SK-N-SH (cell line): Measurements from ENCODE around the gene MAP3K13. TPM values are rescaled to one million over a fixed set of nuclear protein-coding genes. Genes with fewer than 3 reads are reported as not detected.

Experiments used
- CTCF ChIA-PET: fragments of 300-600, 350-600 bp; formaldehyde crosslinking; extraction: SDS; loops from one replicate; lab custom pipeline; 2021; lab: Yijun Ruan, JAX
- POLR2A ChIA-PET: fragments of 350-600 bp; sonication (Branson Sonifier 250); formaldehyde crosslinking; extraction: SDS; loops from one replicate; lab custom pipeline; 2020; ENCODE audit warnings: antibody characterized with exemption, inconsistent platforms; lab: Yijun Ruan, JAX
- DNase-seq: peaks from one replicate; pipeline ENCODE4 v3.0.0; 2012
- H2AFZ ChIP-seq: fragments of 200-600 bp; sonication (generic); 2 replicates; pipeline ENCODE4 v1.8.1; 2016; ENCODE audit warnings: antibody characterized with exemption, mild to moderate bottlenecking, low read depth
- H3F3A ChIP-seq: fragments of 200-600 bp; sonication (generic); replicated peaks from 2 replicates; pipeline ENCODE3; 2016; ENCODE audit warnings: antibody characterized with exemption, mild to moderate bottlenecking; ENCODE audit not compliant: insufficient read depth
- H3K27ac ChIP-seq, 2 experiments: fragments of 200-500 bp in 1 of 2; fragments of 200-600 bp in 1 of 2; sonication (Bioruptor generic) in 1 of 2; sonication (generic), shearing (Covaris generic) in 1 of 2; 2 replicates each; pipeline versions ENCODE4 v1.5.1 to v1.6.1; 2014 to 2016; ENCODE audit warnings: low read depth in 2 of 2, inconsistent platforms in 1 of 2, low read length in 1 of 2, mild to moderate bottlenecking in 1 of 2, mixed read lengths in 1 of 2
- H3K27me3 ChIP-seq: fragments of 200-600 bp; sonication (generic), shearing (Covaris generic); 2 replicates; pipeline ENCODE4 v1.6.1; 2016; ENCODE audit warnings: mixed run types; ENCODE audit not compliant: insufficient read depth
- H3K36me3 ChIP-seq, 2 experiments: fragments of 200-500 bp in 1 of 2; fragments of 200-600 bp in 1 of 2; sonication (Bioruptor generic) in 1 of 2; sonication (generic) in 1 of 2; replicated peaks in 1 of 2; 2 replicates each; pipeline versions ENCODE3 to v1.5.1; 2014 to 2016; ENCODE audit warnings: low read length in 1 of 2, mild to moderate bottlenecking in 1 of 2; ENCODE audit not compliant: insufficient read depth in 2 of 2, control insufficient read depth in 1 of 2
- H3K4me1 ChIP-seq, 2 experiments: fragments of 200-500 bp in 1 of 2; fragments of 200-600 bp in 1 of 2; sonication (Bioruptor generic) in 1 of 2; sonication (generic), shearing (Covaris generic) in 1 of 2; 2 replicates each; pipeline versions ENCODE4 v1.5.1 to v1.6.1; 2014 to 2016; ENCODE audit warnings: low read depth in 1 of 2, low read length in 1 of 2, mixed run types in 1 of 2; ENCODE audit not compliant: insufficient read depth in 2 of 2, control insufficient read depth in 1 of 2
- H3K4me2 ChIP-seq: fragments of 200-600 bp; sonication (generic), shearing (Covaris generic); 2 replicates; pipeline ENCODE4 v1.6.1; 2017; ENCODE audit warnings: mixed run types
- H3K4me3 ChIP-seq, 2 experiments: fragments of 200-500 bp in 1 of 2; fragments of 200-600 bp in 1 of 2; sonication (Bioruptor generic) in 1 of 2; sonication (generic), shearing (Covaris generic) in 1 of 2; 2 replicates each; pipeline versions ENCODE4 v1.5.1 to v1.8.1; 2014 to 2016; ENCODE audit warnings: low read depth in 2 of 2, inconsistent platforms in 1 of 2, low read length in 1 of 2, mild to moderate bottlenecking in 1 of 2, mixed read lengths in 1 of 2, moderate library complexity in 1 of 2
- H3K79me2 ChIP-seq: fragments of 200-600 bp; sonication (generic); 2 replicates; pipeline ENCODE4 v1.8.1; 2017; ENCODE audit warnings: mild to moderate bottlenecking; ENCODE audit not compliant: insufficient read depth
- H3K9ac ChIP-seq: fragments of 200-600 bp; sonication (generic); 2 replicates; pipeline ENCODE4 v1.6.1; 2017; ENCODE audit warnings: mixed run types
- H3K9me2 ChIP-seq: fragments of 200-600 bp; sonication (generic); 2 replicates; pipeline ENCODE4 v1.6.1; 2017; ENCODE audit warnings: mixed run types
- H3K9me3 ChIP-seq: fragments of 200-600 bp; sonication (generic); 2 replicates; pipeline ENCODE4 v1.6.1; 2017; ENCODE audit warnings: mixed run types, mild to moderate bottlenecking, moderate library complexity
- H4K20me1 ChIP-seq: fragments of 200-600 bp; sonication (generic); 2 replicates; pipeline ENCODE4 v1.6.1; 2017; ENCODE audit warnings: mild to moderate bottlenecking, mixed run types; ENCODE audit not compliant: insufficient read depth
- ELF1 ChIP-seq: IDR thresholded peaks from 2 replicates; pipeline ENCODE4 v1.4.0; 2012
- EP300 ChIP-seq, 2 experiments: IDR thresholded peaks; 2 replicates each; pipeline versions ENCODE4 v1.4.0 to v1.6.1; 2012; ENCODE audit warnings: borderline replicate concordance in 1 of 2, low read depth in 1 of 2, low read length in 1 of 2
- EZH2phosphoT487 ChIP-seq: fragments of 200-600 bp; sonication (generic); IDR thresholded peaks from 2 replicates; pipeline ENCODE4 v1.6.1; 2017; ENCODE audit warnings: low read depth, mixed run types, mild to moderate bottlenecking, antibody characterized with exemption, moderate library complexity, borderline replicate concordance
- FOXJ3 ChIP-seq: sonication (generic); formaldehyde crosslinking; IDR thresholded peaks from 2 replicates; pipeline ENCODE4 v1.5.1; 2020; ENCODE audit warnings: mild to moderate bottlenecking, missing genetic modification reagents
- FOXM1 ChIP-seq: IDR thresholded peaks from 2 replicates; pipeline ENCODE4 v1.4.0; 2012; ENCODE audit warnings: low read depth, mild to moderate bottlenecking
- GATA2 ChIP-seq: sonication (generic); formaldehyde crosslinking; IDR thresholded peaks from 2 replicates; pipeline ENCODE4 v1.5.0; 2020; ENCODE audit warnings: mild to moderate bottlenecking, missing genetic modification reagents
- IRF3 ChIP-seq: fragments of 150-350 bp; IDR thresholded peaks from 2 replicates; pipeline ENCODE4 v1.6.1; 2016; ENCODE audit warnings: mild to moderate bottlenecking, low read depth, low read length
- JUND ChIP-seq: IDR thresholded peaks from 2 replicates; pipeline ENCODE4 v1.4.0; 2012
- NFIC ChIP-seq: IDR thresholded peaks from 2 replicates; pipeline ENCODE4 v1.4.0; 2012; ENCODE audit warnings: borderline replicate concordance
- RAD21 ChIP-seq: IDR thresholded peaks from 2 replicates; pipeline ENCODE4 v1.6.1; 2012; ENCODE audit warnings: mild to moderate bottlenecking, low read length
- RCOR1 ChIP-seq: fragments of 150-350 bp; IDR thresholded peaks from 2 replicates; pipeline ENCODE4 v1.6.1; 2017; ENCODE audit warnings: antibody characterized with exemption, low read length
- RFX5 ChIP-seq: IDR thresholded peaks from 2 replicates; pipeline ENCODE4 v1.6.1; 2012; ENCODE audit warnings: mild to moderate bottlenecking, improper control_type of control experiment, low read length
- RXRA ChIP-seq: IDR thresholded peaks from 2 replicates; pipeline ENCODE4 v1.4.0; 2012; ENCODE audit warnings: low read depth, mild to moderate bottlenecking, borderline replicate concordance
- SMC3 ChIP-seq: IDR thresholded peaks from 2 replicates; pipeline ENCODE4 v1.6.1; 2012; ENCODE audit warnings: low read depth, low read length, improper control_type of control experiment
- TAF1 ChIP-seq: IDR thresholded peaks from 2 replicates; pipeline ENCODE4 v1.6.1; 2012; ENCODE audit warnings: low read depth, mild to moderate bottlenecking, low read length, moderate library complexity, borderline replicate concordance
- TEAD4 ChIP-seq: IDR thresholded peaks from 2 replicates; pipeline ENCODE4 v1.4.0; 2012; ENCODE audit warnings: mild to moderate bottlenecking, borderline replicate concordance; ENCODE audit not compliant: insufficient read depth
- USF1 ChIP-seq: IDR thresholded peaks from 2 replicates; pipeline ENCODE4 v1.4.0; 2012; ENCODE audit warnings: low read depth, borderline replicate concordance
- ZBTB33 ChIP-seq: IDR thresholded peaks from 2 replicates; pipeline ENCODE4 v1.4.0; 2012; ENCODE audit warnings: low read depth, borderline replicate concordance
- WGBS: methylation state at CpG from one replicate; pipeline ENCODE4 v1.1.6; 2017; ENCODE audit warnings: low lambda C conversion rate; 5-methylcytosine and 5-hydroxymethylcytosine counted together
- polyA plus RNA-seq, 3 experiments: library from polyadenylated mRNA; depleted of rRNA; stranded (reverse); fragments of >200 nt; gene quantifications; 2 replicates each; pipeline ENCODE4 v1.2.3, GENCODE V29; 2012
- TF ChIP-seq, protein P1 (sequence below): IDR thresholded peaks from 2 replicates; pipeline ENCODE4; 2012

MAP3K13 gene
- polyA plus RNA-seq, 1 of the 3 experiments (the other 2 are of a cell fraction) = 9.1 TPM

GRCh38 chr3:185366074-185366335 lies 3.1 kb downstream of the MAP3K13 start:
- WGBS = 90% methylated on average over 1 of the region's 1 CpG
- no peak for DNase-seq
- CTCF ChIA-PET = interaction anchor here (0.9 to 1.4 kb wide), 2 partner anchors 12 to 57 kb away, joined by 3 to 4 read pairs; no protein-coding TSS in a partner anchor

GRCh38 chr3:185366913-185367312 lies 4.0 kb downstream of the MAP3K13 start:
- Histone ChIP-seq H3K4me3 (no peak overlapping the region), H3K9ac (no peak overlapping the region), H3K36me3 (no peaks in the 10 kb centered on the region), H3K4me1 (peaks cover 0 to 16% of the 10 kb centered on the region in 2 experiments; a peak in 2 of 4 replicates), H3K4me2 (no peak overlapping the region), H2AFZ (no peak overlapping the region), H3K27me3 (no peaks in the 10 kb centered on the region), H3K9me3 (no peaks in the 10 kb centered on the region), H3K27ac (no peak overlapping the region), H3K9me2 (no peaks in the 10 kb centered on the region), H3K79me2 (no peaks in the 10 kb centered on the region), H3F3A (peaks cover 6% of the 10 kb centered on the region), H4K20me1 (no peaks in the 10 kb centered on the region)
- CTCF ChIA-PET = interaction anchor here (0.7 to 2.2 kb wide), 4 partner anchors 12 to 36 kb away, joined by 3 to 5 read pairs (median 4); no protein-coding TSS in a partner anchor
- TF ChIP-seq TAF1 = no peak
- no peak for TF ChIP-seq FOXJ3
- TF ChIP-seq, protein P1, sequence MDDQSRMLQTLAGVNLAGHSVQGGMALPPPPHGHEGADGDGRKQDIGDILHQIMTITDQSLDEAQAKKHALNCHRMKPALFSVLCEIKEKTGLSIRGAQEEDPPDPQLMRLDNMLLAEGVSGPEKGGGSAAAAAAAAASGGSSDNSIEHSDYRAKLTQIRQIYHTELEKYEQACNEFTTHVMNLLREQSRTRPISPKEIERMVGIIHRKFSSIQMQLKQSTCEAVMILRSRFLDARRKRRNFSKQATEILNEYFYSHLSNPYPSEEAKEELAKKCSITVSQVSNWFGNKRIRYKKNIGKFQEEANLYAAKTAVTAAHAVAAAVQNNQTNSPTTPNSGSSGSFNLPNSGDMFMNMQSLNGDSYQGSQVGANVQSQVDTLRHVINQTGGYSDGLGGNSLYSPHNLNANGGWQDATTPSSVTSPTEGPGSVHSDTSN = no peak
- no peak for TF ChIP-seq IRF3
- no peak for TF ChIP-seq ZBTB33
- no peak for DNase-seq
- POLR2A ChIA-PET = no interaction called here

More at GRCh38 chr3:185366074-185366335, 3.1 kb downstream of the MAP3K13 start:
- H4K20me1 ChIP-seq = no peaks in the 10 kb centered on the region
- no peaks in the 10 kb centered on the region for H3K9me3 ChIP-seq
- TF ChIP-seq RAD21 (no peak), TEAD4 (no peak), RFX5 (no peak), JUND (no peak), ELF1 (no peak), FOXM1 (no peak), NFIC (no peak), RCOR1 (no peak), GATA2 (CRISPR knock-in tag) (no peak), RXRA (no peak), SMC3 (no peak), EP300 (IDR thresholded peaks at IDR 0.05; ENCODE audit: borderline replicate concordance in 1 of 2, low read depth in 1 of 2, low read length in 1 of 2) (no peak), USF1 (no peak), EZH2phosphoT487 (no peak)
- TF ChIP-seq, protein P1 = no peak
- H3K36me3 ChIP-seq = no peaks in the 10 kb centered on the region
- no peak overlapping the region for H3K4me2 ChIP-seq
- peaks cover 0 to 13% of the 10 kb centered on the region in 2 experiments; a peak in 2 of 4 replicates for H3K4me1 ChIP-seq
- no peaks in the 10 kb centered on the region for H3K9me2 ChIP-seq
- no peak overlapping the region for H3K27ac ChIP-seq
- H3K27me3 ChIP-seq = no peaks in the 10 kb centered on the region
- peaks cover 6% of the 10 kb centered on the region for H3F3A ChIP-seq
- no peak overlapping the region for H3K9ac ChIP-seq
- H3K79me2 ChIP-seq = no peaks in the 10 kb centered on the region
- H3K4me3 ChIP-seq = no peak overlapping the region
- POLR2A ChIA-PET = no interaction called here
- no peak overlapping the region for H2AFZ ChIP-seq
